Measurements from ENCODE around the gene MAP4K4.

- TF ChIP-seq CTCF (conservative IDR thresholded peaks at IDR 0.05; ENCODE audit: low read length) (no peak), EZH2phosphoT487 (IDR thresholded peaks at IDR 0.05; ENCODE audit: borderline replicate concordance) (no peak)
Measured at GRCh38 chr2:101718479-101718878, 21.0 kb downstream of the MAP4K4 start.
